Measurements from ENCODE around the gene TSPAN17.

- TF ChIP-seq POLR2AphosphoS5 (IDR thresholded peaks at IDR 0.05; ENCODE audit: low read depth, low read length) (no peak), POLR2A (IDR thresholded peaks at IDR 0.05; ENCODE audit: low read depth, low read length) (no peak)
These were observed 9.7 kb upstream of the TSPAN17 start for GRCh38 chr5:176637556-176637955.
